ENCODE data around the gene NEK1.

NEK1 gene

GRCh38 chr4:169604131-169604900, 8.1 kb downstream of the NEK1 start:
- DNase-seq (ENCODE audit: insufficient read length, low spot score) (no peak), FAIRE-seq (no peak)
- no peak for TF ChIP-seq TAF1 (IDR thresholded peaks at IDR 0.05; ENCODE audit: low read depth, low read length)
- TF ChIP-seq POLR2A (IDR thresholded peaks at IDR 0.05; ENCODE audit: low read depth, low read length) = no peak
- no peak for TF ChIP-seq SPI1 (IDR thresholded peaks at IDR 0.05; ENCODE audit: low read depth, low read length)
- TF ChIP-seq PAX5 (IDR thresholded peaks at IDR 0.05; ENCODE audit: insufficient read depth, low read length, severe bottlenecking) = no peak
- no peak for TF ChIP-seq POU2F2 (IDR thresholded peaks at IDR 0.05; ENCODE audit: low read depth, low read length)
- no peak for TF ChIP-seq POLR2AphosphoS5 (IDR thresholded peaks at IDR 0.05; ENCODE audit: low read depth, low read length)

GRCh38 chr4:169603312-169603711, 9.1 kb downstream of the NEK1 start:
- TF ChIP-seq POLR2AphosphoS5 (IDR thresholded peaks at IDR 0.05; ENCODE audit: low read depth, low read length) (no peak), PAX5 (IDR thresholded peaks at IDR 0.05; ENCODE audit: insufficient read depth, low read length, severe bottlenecking) (no peak), POU2F2 (IDR thresholded peaks at IDR 0.05; ENCODE audit: low read depth, low read length) (no peak), SPI1 (IDR thresholded peaks at IDR 0.05; ENCODE audit: low read depth, low read length) (no peak), POLR2A (IDR thresholded peaks at IDR 0.05; ENCODE audit: low read depth, low read length) (no peak), TAF1 (IDR thresholded peaks at IDR 0.05; ENCODE audit: low read depth, low read length) (no peak)
- FAIRE-seq (no peak), DNase-seq (ENCODE audit: insufficient read length, low spot score) (no peak)

GRCh38 chr4:169601016-169601771, 11.2 kb downstream of the NEK1 start:
- no peak for TF ChIP-seq POLR2AphosphoS5 (IDR thresholded peaks at IDR 0.05; ENCODE audit: low read depth, low read length)
- no peak for TF ChIP-seq TAF1 (IDR thresholded peaks at IDR 0.05; ENCODE audit: low read depth, low read length)
- no peak for TF ChIP-seq SPI1 (IDR thresholded peaks at IDR 0.05; ENCODE audit: low read depth, low read length)
- TF ChIP-seq PAX5 (IDR thresholded peaks at IDR 0.05; ENCODE audit: insufficient read depth, low read length, severe bottlenecking) = no peak
- TF ChIP-seq POU2F2 (IDR thresholded peaks at IDR 0.05; ENCODE audit: low read depth, low read length) = no peak
- TF ChIP-seq POLR2A (IDR thresholded peaks at IDR 0.05; ENCODE audit: low read depth, low read length) = no peak
- DNase-seq (ENCODE audit: insufficient read length, low spot score) = no peak
- FAIRE-seq = no peak

- no peak for DNase-seq (ENCODE audit: insufficient read length, low spot score)
- FAIRE-seq = no peak
- TF ChIP-seq POLR2A (IDR thresholded peaks at IDR 0.05; ENCODE audit: low read depth, low read length) (no peak), POU2F2 (IDR thresholded peaks at IDR 0.05; ENCODE audit: low read depth, low read length) (no peak), TAF1 (IDR thresholded peaks at IDR 0.05; ENCODE audit: low read depth, low read length) (no peak), POLR2AphosphoS5 (IDR thresholded peaks at IDR 0.05; ENCODE audit: low read depth, low read length) (no peak), SPI1 (IDR thresholded peaks at IDR 0.05; ENCODE audit: low read depth, low read length) (no peak), PAX5 (IDR thresholded peaks at IDR 0.05; ENCODE audit: insufficient read depth, low read length, severe bottlenecking) (no peak)
Observed at GRCh38 chr4:169594560-169595195, 17.7 kb downstream of the NEK1 start.

- FAIRE-seq (no peak), DNase-seq (ENCODE audit: insufficient read length, low spot score) (no peak)
- TF ChIP-seq POLR2A (IDR thresholded peaks at IDR 0.05; ENCODE audit: low read depth, low read length) (no peak), POLR2AphosphoS5 (IDR thresholded peaks at IDR 0.05; ENCODE audit: low read depth, low read length) (no peak), SPI1 (IDR thresholded peaks at IDR 0.05; ENCODE audit: low read depth, low read length) (no peak), PAX5 (IDR thresholded peaks at IDR 0.05; ENCODE audit: insufficient read depth, low read length, severe bottlenecking) (no peak), POU2F2 (IDR thresholded peaks at IDR 0.05; ENCODE audit: low read depth, low read length) (no peak), TAF1 (IDR thresholded peaks at IDR 0.05; ENCODE audit: low read depth, low read length) (no peak)
Observed at GRCh38 chr4:169593050-169593560, 19.3 kb downstream of the NEK1 start.

GRCh38 chr4:169583563-169583962, 28.8 kb downstream of the NEK1 start:
- TF ChIP-seq POLR2AphosphoS5 (IDR thresholded peaks at IDR 0.05; ENCODE audit: low read depth, low read length) (no peak), SPI1 (IDR thresholded peaks at IDR 0.05; ENCODE audit: low read depth, low read length) (no peak), TAF1 (IDR thresholded peaks at IDR 0.05; ENCODE audit: low read depth, low read length) (no peak), PAX5 (IDR thresholded peaks at IDR 0.05; ENCODE audit: insufficient read depth, low read length, severe bottlenecking) (no peak), POU2F2 (IDR thresholded peaks at IDR 0.05; ENCODE audit: low read depth, low read length) (no peak), POLR2A (IDR thresholded peaks at IDR 0.05; ENCODE audit: low read depth, low read length) (no peak)
- DNase-seq (ENCODE audit: insufficient read length, low spot score) = no peak
- FAIRE-seq = no peak

GRCh38 chr4:169582706-169583105, 29.7 kb downstream of the NEK1 start:
- FAIRE-seq (no peak), DNase-seq (ENCODE audit: insufficient read length, low spot score) (no peak)
- TF ChIP-seq POU2F2 (IDR thresholded peaks at IDR 0.05; ENCODE audit: low read depth, low read length) (no peak), POLR2AphosphoS5 (IDR thresholded peaks at IDR 0.05; ENCODE audit: low read depth, low read length) (no peak), POLR2A (IDR thresholded peaks at IDR 0.05; ENCODE audit: low read depth, low read length) (no peak), TAF1 (IDR thresholded peaks at IDR 0.05; ENCODE audit: low read depth, low read length) (no peak), PAX5 (IDR thresholded peaks at IDR 0.05; ENCODE audit: insufficient read depth, low read length, severe bottlenecking) (no peak), SPI1 (IDR thresholded peaks at IDR 0.05; ENCODE audit: low read depth, low read length) (no peak)

GRCh38 chr4:169582203-169582602, 30.2 kb downstream of the NEK1 start:
- peak; percentile 76 for FAIRE-seq
- no peak for DNase-seq (ENCODE audit: insufficient read length, low spot score)
- TF ChIP-seq PAX5 (IDR thresholded peaks at IDR 0.05; ENCODE audit: insufficient read depth, low read length, severe bottlenecking) = no peak
- no peak for TF ChIP-seq SPI1 (IDR thresholded peaks at IDR 0.05; ENCODE audit: low read depth, low read length)

- FAIRE-seq (peak; percentile 31), DNase-seq (ENCODE audit: insufficient read length, low spot score) (no peak)
- no peak for TF ChIP-seq POU2F2 (IDR thresholded peaks at IDR 0.05; ENCODE audit: low read depth, low read length)
- no peak for TF ChIP-seq POLR2A (IDR thresholded peaks at IDR 0.05; ENCODE audit: low read depth, low read length)
- no peak for TF ChIP-seq POLR2AphosphoS5 (IDR thresholded peaks at IDR 0.05; ENCODE audit: low read depth, low read length)
- TF ChIP-seq SPI1 (IDR thresholded peaks at IDR 0.05; ENCODE audit: low read depth, low read length) = no peak
- TF ChIP-seq PAX5 (IDR thresholded peaks at IDR 0.05; ENCODE audit: insufficient read depth, low read length, severe bottlenecking) = no peak
- no peak for TF ChIP-seq TAF1 (IDR thresholded peaks at IDR 0.05; ENCODE audit: low read depth, low read length)
Observed at GRCh38 chr4:169573889-169574288, 38.5 kb downstream of the NEK1 start.

All from GM12891 (cell line).